ENCODE data around the gene CD96.

The CD96 gene

DNA sequence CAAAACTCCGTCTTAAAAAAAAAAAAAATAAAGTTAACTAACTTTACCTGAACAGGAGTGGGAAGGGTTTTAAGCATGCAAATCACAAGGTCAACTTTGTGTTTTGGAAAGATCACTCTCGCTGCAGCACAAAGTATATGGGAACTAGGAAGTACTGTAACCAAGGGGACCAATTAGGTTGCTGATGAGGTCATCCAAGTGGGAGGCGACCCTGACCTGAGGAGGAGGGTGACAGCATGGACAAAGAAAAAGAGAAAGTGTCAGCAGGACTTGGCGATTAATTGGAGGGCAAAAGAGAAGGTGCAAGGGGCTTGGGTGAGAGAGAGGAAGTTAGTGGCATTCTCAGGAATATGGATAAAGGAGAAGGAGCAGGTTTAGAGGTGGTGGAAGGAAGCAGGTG, 142.6 kb downstream of the CD96 start:
- DNase-seq, result no peak

DNA sequence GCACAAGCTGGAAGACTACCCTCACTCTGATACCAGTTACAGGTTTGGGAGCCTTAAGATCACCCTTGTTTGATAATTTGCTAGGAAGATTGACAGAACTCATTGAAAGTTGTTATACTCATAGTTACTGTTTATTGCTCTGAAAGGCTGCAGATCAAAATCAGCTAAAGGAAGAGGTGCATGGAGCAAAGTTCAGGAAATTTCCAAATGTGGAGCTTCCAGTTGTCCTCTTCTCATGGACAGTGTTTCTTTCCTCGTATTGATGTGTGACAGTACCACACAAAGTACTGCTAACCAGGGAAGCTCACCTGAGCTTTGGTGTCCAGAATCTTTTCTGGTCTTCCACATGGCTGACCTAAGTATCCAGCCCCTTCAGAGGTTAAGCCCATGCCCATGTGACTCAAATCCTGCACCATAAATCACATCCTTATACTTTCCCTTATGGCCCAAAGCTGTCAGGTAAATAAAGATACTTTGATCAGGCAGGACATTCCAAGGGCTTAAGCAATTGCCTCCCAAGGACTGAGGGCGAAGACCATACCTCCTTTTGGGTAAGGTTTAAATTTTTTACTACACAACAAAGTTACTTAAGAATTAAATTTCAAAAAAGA, 146.3 kb downstream of the CD96 start:
- DNase-seq, result no peak

DNA sequence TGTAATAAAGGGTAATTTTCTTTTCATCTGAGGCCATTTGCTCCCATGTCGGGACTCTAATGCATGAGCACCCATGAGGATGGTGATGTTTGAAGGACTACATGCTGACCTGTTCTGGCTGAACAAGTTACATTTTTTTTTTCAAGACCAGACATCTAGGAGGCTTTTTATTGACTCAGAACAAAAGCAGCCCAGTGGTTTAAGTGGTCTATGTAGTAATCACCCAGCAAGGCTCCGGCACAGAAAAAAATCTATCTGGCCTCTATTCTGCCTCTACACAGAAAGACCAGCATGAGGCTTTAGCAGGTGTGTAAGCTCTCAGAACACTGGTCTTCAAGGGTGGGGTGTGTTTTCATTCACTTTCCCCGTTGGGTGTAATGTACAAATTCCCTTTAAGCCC, 148.2 kb downstream of the CD96 start:
- no peak for DNase-seq

DNA sequence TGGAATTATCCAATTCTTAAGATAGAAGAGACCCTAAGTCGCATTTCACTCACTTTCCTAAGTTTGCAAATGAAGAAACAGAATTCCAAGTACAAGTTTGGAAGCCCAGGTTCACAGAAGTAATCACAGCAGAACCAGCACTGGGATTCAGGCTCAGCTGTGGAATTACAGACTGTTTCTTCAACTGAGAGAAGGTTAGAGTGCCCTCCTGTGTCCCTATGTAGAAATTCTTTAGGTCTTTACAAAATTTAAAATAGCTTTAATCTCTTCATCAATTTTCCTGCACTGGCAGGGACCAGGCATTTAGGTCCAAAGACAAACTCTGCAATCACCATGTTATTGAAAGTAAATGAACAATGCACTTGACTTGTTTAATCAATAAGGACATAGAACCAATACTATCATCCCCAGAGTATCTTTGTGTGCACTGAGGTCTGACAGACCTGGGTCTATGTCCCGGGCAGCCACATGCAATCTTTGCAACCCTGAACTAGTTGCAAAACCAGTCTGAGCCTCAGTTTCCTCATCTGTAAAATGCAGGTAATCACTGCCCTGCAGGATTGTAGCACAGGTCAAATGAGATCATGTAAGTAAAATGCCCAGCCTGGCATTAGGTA, 149.4 kb downstream of the CD96 start:
- peak; percentile 21 for DNase-seq

DNA sequence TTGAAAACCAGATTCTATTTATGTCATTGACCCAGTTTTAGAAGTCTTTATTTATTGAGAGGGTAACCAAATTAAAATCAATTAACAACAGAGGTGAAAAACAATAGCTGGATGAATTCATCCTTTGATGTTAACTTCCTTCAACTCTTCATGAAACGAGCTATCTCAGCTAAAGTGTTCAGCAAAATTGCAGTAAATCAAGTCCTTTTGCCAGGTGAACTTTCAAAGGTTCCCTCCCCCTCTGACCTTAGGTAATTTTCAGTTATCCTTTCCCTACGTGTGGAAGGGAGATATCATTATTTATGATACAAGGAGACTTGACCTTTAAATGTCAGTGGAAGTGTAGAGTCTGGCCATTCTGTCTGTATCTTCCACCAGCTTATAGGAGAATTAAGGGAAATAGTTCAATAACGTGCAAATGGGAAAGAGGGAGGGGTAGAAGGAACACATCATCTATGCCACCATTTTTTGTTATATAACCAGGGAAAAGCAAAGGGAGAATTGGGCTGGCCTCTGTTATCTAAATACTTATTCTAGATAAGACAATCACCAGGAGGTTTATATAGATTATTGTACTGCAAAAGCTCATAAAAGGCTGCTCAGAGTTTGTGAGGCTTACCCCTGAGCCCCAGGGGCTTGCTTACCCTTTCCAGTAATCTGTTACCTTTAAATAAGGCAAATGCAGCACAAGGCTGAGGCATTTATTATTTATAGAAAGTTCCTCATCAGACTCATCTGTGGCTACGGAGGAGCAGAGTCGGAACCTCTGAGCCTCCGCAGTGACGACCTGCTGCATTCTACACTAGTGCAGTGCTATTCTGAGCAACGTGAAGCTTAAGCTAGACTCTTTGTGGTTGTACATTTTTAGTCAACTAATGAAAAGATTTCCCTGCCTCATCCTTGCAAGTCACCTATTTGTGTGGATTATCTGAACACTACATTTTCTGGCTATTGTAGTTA, 150.9 kb downstream of the CD96 start:
- no peak for DNase-seq

DNA sequence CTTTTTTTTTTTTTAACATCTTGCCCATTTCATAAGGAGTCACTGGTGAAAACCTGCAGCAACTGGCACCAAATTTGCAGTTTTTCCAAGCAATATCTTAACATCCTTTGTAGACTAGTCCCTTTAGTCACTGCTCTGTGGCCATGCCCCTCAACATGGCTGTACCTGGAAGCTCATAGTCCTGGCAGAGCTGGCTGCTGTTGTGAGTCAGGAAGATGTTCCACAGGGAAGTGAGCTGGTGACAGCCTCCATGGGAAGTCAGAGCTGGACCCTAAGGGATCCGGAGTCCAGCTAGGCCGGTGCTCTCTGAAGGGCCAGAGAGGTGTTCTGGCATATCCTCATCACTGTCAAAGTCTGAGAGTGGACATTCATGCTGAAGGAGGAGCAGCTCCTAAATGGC, 152.5 kb downstream of the CD96 start:
- DNase-seq, result no peak

DNA sequence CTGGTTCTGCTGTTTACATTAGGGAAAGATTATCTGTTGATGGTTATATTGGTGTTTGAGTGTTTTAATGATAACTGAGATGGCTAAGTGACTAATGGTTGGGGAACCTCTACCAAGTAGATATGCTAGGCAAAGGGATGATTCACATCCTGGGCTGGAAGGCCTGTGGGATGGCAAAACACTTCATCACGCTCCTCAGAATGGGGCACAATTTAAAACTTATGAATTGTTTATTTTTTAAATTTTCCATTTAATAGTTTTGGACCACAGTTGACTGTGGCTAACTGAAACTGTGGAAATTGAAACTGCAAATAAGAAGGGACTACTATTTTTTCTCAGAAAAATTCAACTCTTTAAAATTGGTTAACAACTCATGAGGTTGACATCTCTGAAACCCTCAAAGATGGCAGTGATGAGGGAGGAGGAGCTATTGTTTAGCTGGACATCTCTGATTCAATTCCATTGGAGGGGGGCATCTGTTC, 153.7 kb downstream of the CD96 start:
- DNase-seq, result peak; percentile 22

DNA sequence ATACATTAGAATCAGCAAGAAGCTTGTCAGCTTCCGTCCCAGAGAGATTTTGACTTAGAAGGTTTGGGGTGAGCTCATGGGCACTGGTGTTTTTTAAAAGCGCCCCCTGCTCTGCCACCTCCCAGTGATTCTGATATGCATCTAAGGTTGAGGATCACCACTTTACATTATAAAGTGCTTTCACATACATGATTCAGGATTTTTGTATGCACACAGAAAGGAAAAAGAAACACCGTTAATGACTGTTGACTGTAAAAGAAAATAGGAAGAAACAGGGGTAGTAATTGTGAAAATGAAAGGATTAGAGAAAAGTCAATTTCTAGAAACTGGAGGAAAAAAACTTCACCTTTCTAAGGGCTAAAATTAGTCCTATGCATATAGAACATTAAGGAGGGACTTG, 158.1 kb downstream of the CD96 start:
- DNase-seq, result no peak

DNA sequence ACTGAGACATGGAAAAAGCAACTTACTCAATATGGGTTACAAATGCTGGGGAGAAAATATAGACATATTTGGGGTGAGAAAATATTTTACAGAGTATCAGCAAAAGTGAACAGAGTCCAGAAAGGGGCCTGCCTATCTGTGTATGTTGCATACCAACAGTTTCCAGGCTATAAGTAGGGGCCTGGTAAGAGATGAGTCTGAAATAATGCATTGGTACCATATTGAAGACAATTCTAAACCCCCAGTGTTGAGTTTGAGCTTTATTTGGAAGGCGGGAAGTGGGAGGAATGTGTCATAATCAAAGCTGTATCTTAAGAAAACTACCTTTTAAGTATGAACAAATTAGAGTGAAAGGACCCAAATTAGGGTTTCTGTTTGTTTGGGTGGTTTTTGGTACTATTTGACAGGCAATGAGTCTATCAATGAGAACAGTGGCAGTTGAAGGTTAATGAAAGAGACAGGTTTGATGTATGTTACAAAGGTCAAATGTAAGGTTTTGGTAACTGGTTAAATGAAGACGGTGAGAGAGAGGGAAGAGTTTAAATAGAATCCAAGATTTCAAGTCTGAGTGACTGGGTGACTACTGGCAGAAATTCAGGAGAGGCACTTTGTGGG, 159.4 kb downstream of the CD96 start:
- no peak for DNase-seq
